IMR-90 (cell line): ENCODE data around the gene TMEM33.

ENCODE experiments used
- BHLHE40 ChIP-seq: fragments of 150-350 bp; IDR thresholded peaks from 2 replicates; pipeline ENCODE4 v1.6.1; 2016; ENCODE audit warnings: mild to moderate bottlenecking, low read depth, low read length
- CEBPB ChIP-seq: IDR thresholded peaks from 2 replicates; pipeline ENCODE4 v1.6.1; 2012; ENCODE audit warnings: low read depth, low read length, improper control_type of control experiment
- CHD1 ChIP-seq: IDR thresholded peaks from 2 replicates; pipeline ENCODE4 v1.6.1; 2012; ENCODE audit warnings: low read depth, low read length, improper control_type of control experiment
- CTCF ChIP-seq: conservative IDR thresholded peaks from 2 replicates; pipeline ENCODE4 v1.5.1; 2012; ENCODE audit warnings: mild to moderate bottlenecking, low read depth, low read length, improper control_type of control experiment
- FOS ChIP-seq: fragments of 150-350 bp; IDR thresholded peaks from 2 replicates; pipeline ENCODE4 v1.6.1; 2016; ENCODE audit warnings: low read depth, low read length
- MAFK ChIP-seq: IDR thresholded peaks from 2 replicates; pipeline ENCODE4 v1.6.1; 2012; ENCODE audit warnings: low read depth, low read length, improper control_type of control experiment
- MAZ ChIP-seq: IDR thresholded peaks from 2 replicates; pipeline ENCODE4 v1.6.1; 2012; ENCODE audit warnings: low read depth, mild to moderate bottlenecking, low read length, improper control_type of control experiment, moderate library complexity, borderline replicate concordance
- MXI1 ChIP-seq: IDR thresholded peaks from 2 replicates; pipeline ENCODE4 v1.6.1; 2012; ENCODE audit warnings: low read depth, mild to moderate bottlenecking, low read length, moderate library complexity, borderline replicate concordance
- POLR2A ChIP-seq: IDR thresholded peaks from 2 replicates; pipeline ENCODE4 v1.6.1; 2012; ENCODE audit warnings: mild to moderate bottlenecking, low read depth, low read length
- RAD21 ChIP-seq: IDR thresholded peaks from 2 replicates; pipeline ENCODE4 v1.6.1; 2012; ENCODE audit warnings: low read length, improper control_type of control experiment
- RCOR1 ChIP-seq: IDR thresholded peaks from 2 replicates; pipeline ENCODE4 v1.6.1; 2012; ENCODE audit warnings: mild to moderate bottlenecking, low read length, improper control_type of control experiment; ENCODE audit not compliant: insufficient replicate concordance
- RFX5 ChIP-seq: IDR thresholded peaks from 2 replicates; pipeline ENCODE4 v1.8.0; 2012; ENCODE audit warnings: low read depth, mild to moderate bottlenecking, low read length, moderate library complexity
- SMC3 ChIP-seq: fragments of 150-350 bp; IDR thresholded peaks from 2 replicates; pipeline ENCODE4 v1.6.1; 2016; ENCODE audit warnings: low read depth, mild to moderate bottlenecking, antibody characterized with exemption, low read length, moderate library complexity
- USF2 ChIP-seq: fragments of 150-350 bp; IDR thresholded peaks from 2 replicates; pipeline ENCODE4 v1.6.1; 2017; ENCODE audit warnings: mild to moderate bottlenecking, antibody characterized with exemption, low read length, low read depth

DNA sequence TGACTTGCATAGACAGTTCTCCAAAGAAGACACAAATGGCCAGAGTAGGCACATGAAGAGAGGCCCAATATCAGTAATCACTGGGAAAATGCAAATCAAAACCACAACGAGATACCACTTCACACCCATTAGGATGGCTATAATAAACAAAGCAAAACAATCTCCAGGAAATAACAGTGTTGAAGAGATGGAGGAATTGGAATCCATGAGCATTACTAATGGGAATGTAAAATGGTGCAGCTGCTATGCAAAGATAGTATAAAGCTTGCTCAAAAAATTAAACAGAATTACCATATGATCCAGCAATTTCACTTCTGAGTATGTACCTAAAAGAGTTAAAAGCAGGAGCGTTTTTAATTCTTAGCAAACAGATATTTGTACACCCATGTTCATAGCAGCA, 17.0 kb upstream of the TMEM33 start:
- TF ChIP-seq CTCF: no peak
- TF ChIP-seq MAZ: no peak
- no peak for TF ChIP-seq RCOR1
- TF ChIP-seq SMC3: no peak
- TF ChIP-seq RAD21: no peak
- TF ChIP-seq RFX5: no peak
- TF ChIP-seq POLR2A: no peak
- no peak for TF ChIP-seq CHD1
- no peak for TF ChIP-seq BHLHE40
- no peak for TF ChIP-seq MAFK
- TF ChIP-seq USF2: no peak
- TF ChIP-seq FOS: no peak
- no peak for TF ChIP-seq MXI1
- TF ChIP-seq CEBPB: no peak
